SU-DHL-6 (cell line): ENCODE data around the gene PRSS27.

Source experiments
- H2AFZ ChIP-seq: fragments of 200-600 bp; sonication (generic); 2 replicates; pipeline ENCODE4 v1.6.1; 2014; ENCODE audit warnings: low read depth, mild to moderate bottlenecking, moderate library complexity, mixed read lengths, antibody characterized with exemption, low read length; ENCODE audit not compliant: severe bottlenecking
- H3F3A ChIP-seq: fragments of 200-600 bp; shearing (Covaris generic); 2 replicates; pipeline ENCODE4 v1.6.0; 2016; ENCODE audit warnings: antibody characterized with exemption, mild to moderate bottlenecking; ENCODE audit not compliant: insufficient read depth
- H3K27ac ChIP-seq: fragments of 200-600 bp; sonication (generic); 2 replicates; pipeline ENCODE4 v1.5.1; 2016; ENCODE audit warnings: low read depth, mild to moderate bottlenecking, low read length, moderate library complexity, mixed read lengths
- H3K27me3 ChIP-seq: fragments of 200-600 bp; sonication (generic), shearing (Covaris generic); 2 replicates; pipeline ENCODE4 v1.6.0; 2014; ENCODE audit warnings: mild to moderate bottlenecking, low read length
- H3K36me3 ChIP-seq: fragments of 200-600 bp; sonication (generic); 2 replicates; pipeline ENCODE4 v1.6.1; 2014; ENCODE audit warnings: mild to moderate bottlenecking, low read length, mixed read lengths
- H3K4me2 ChIP-seq: fragments of 300-600, 200-600 bp; shearing (Covaris generic), sonication (generic); 2 replicates; pipeline ENCODE4 v1.6.0; 2014; ENCODE audit warnings: low read length, low read depth, mild to moderate bottlenecking; ENCODE audit not compliant: poor library complexity, severe bottlenecking
- H3K4me3 ChIP-seq: fragments of 200-600 bp; sonication (generic); 2 replicates; pipeline ENCODE4 v1.5.1; 2014; ENCODE audit warnings: antibody characterized with exemption, low read length, mild to moderate bottlenecking, mixed read lengths; ENCODE audit not compliant: insufficient read depth, poor library complexity, severe bottlenecking
- H3K79me2 ChIP-seq: fragments of 200-600 bp; sonication (generic); 2 replicates; pipeline ENCODE4 v1.6.1; 2014; ENCODE audit warnings: mild to moderate bottlenecking, low read length, moderate library complexity; ENCODE audit not compliant: insufficient read depth
- H3K9ac ChIP-seq: fragments of 200-600 bp; sonication (generic); 2 replicates; pipeline ENCODE4 v1.7.0; 2014; ENCODE audit warnings: mild to moderate bottlenecking, low read length
- H3K9me2 ChIP-seq: fragments of 200-600 bp; sonication (generic); replicated peaks from 2 replicates; pipeline ENCODE4 v1.6.1; 2014; ENCODE audit warnings: low read length; ENCODE audit not compliant: insufficient read depth
- H3K9me3 ChIP-seq: fragments of 200-600 bp; sonication (generic); 2 replicates; pipeline ENCODE4 v1.6.1; 2014; ENCODE audit warnings: low read length, mixed read lengths; ENCODE audit not compliant: insufficient read depth
- H4K20me1 ChIP-seq: fragments of 200-600 bp; sonication (generic); 2 replicates; pipeline ENCODE4 v1.6.1; 2014; ENCODE audit warnings: low read depth, mild to moderate bottlenecking, antibody characterized with exemption, low read length, moderate library complexity, mixed read lengths
- EZH2phosphoT487 ChIP-seq: fragments of 200-600 bp; sonication (generic), shearing (Covaris generic); conservative IDR thresholded peaks from 2 replicates; pipeline ENCODE4 v1.6.1; 2018; ENCODE audit warnings: mild to moderate bottlenecking, antibody characterized with exemption, low read length, moderate library complexity, mixed read lengths
- TF ChIP-seq, protein P1 (sequence below): fragments of 200-600 bp; sonication (generic); IDR thresholded peaks from one replicate; pipeline ENCODE4 v1.5.1; 2017; ENCODE audit warnings: antibody characterized with exemption, mild to moderate bottlenecking, low read length, moderate library complexity; ENCODE audit not compliant: insufficient read depth, poor library complexity, severe bottlenecking

Gene PRSS27

DNA sequence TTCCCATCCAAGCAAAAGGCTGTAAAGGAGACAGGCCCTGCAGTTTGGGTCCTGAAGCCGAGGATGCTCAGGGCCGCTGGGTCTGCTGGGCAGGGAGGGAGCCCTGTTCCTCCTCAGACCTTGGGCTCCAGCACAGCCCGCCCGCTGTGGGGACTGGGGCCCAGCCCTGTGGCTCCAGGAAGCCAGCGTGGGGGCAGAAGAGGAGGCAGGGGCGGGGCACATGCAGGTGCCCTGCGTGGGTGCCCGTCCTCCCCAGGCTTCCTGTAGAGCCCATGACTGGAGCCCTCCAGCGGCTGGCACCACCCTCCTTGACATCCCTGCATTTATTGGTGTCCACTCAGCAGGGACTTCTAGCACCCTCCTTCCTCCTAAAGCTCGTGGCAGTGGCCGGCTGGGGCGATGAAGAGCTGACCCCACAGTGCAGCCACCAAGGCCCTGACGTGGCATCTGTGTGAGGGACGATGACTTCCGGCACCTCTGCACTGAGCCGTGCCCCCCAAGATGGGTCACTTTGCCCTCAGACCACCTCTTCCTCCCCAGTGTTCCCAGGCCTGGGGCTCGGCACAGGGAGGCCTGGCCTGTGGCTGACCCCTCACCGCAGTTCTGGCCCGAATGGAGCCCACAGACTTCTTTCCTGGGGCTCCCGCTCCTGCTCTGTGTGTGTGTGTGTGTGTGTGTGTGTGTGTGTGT lies 9.9 kb downstream of the PRSS27 start:
- Histone ChIP-seq H3K27me3 (no peaks in the 10 kb centered on the region), H3K9me3 (no peaks in the 10 kb centered on the region)

DNA sequence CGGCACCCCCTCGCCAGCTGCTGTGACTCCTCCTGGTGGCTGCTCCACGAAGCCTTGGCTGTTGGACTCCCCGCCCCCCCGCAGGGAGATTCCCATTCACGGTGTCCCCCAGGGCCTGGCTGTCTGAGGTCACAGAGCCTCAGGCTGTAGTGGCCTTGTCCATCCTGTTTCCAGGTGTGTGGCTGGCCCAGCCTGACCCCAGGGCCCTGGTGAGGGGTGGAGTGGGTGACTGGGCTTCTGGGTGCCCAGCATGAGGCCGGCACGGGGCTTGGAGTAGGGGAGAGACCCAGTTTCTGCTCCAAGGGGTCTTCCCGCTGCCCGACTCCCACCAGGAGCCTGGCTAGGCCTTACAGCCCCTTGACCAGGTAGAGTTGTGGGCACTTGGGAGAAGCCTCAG lies 10.4 kb downstream of the PRSS27 start:
- Histone ChIP-seq H3K36me3 (no peaks in the 10 kb centered on the region), H3K4me2 (no peak overlapping the region), H3K9ac (no peak overlapping the region), H2AFZ (no peak overlapping the region), H3K9me2 (no peaks in the 10 kb centered on the region), H3K4me3 (no peak overlapping the region), H4K20me1 (no peaks in the 10 kb centered on the region), H3K27ac (no peak overlapping the region), H3K79me2 (no peaks in the 10 kb centered on the region), H3K27me3 (no peaks in the 10 kb centered on the region), H3F3A (no peaks in the 10 kb centered on the region), H3K9me3 (no peaks in the 10 kb centered on the region)
- no peak for TF ChIP-seq EZH2phosphoT487
- TF ChIP-seq, protein P1, sequence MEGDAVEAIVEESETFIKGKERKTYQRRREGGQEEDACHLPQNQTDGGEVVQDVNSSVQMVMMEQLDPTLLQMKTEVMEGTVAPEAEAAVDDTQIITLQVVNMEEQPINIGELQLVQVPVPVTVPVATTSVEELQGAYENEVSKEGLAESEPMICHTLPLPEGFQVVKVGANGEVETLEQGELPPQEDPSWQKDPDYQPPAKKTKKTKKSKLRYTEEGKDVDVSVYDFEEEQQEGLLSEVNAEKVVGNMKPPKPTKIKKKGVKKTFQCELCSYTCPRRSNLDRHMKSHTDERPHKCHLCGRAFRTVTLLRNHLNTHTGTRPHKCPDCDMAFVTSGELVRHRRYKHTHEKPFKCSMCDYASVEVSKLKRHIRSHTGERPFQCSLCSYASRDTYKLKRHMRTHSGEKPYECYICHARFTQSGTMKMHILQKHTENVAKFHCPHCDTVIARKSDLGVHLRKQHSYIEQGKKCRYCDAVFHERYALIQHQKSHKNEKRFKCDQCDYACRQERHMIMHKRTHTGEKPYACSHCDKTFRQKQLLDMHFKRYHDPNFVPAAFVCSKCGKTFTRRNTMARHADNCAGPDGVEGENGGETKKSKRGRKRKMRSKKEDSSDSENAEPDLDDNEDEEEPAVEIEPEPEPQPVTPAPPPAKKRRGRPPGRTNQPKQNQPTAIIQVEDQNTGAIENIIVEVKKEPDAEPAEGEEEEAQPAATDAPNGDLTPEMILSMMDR: no peak

More for the DNA sequence above, 9.9 kb downstream of the PRSS27 start:
- Histone ChIP-seq H4K20me1 (no peaks in the 10 kb centered on the region), H3F3A (no peaks in the 10 kb centered on the region), H3K36me3 (no peaks in the 10 kb centered on the region), H3K9me2 (no peaks in the 10 kb centered on the region), H3K27ac (no peak overlapping the region), H2AFZ (no peak overlapping the region), H3K9ac (no peak overlapping the region), H3K79me2 (no peaks in the 10 kb centered on the region), H3K4me3 (no peak overlapping the region), H3K4me2 (no peak overlapping the region)
- no peak for TF ChIP-seq EZH2phosphoT487
- TF ChIP-seq, protein P1: no peak

GRCh38 chr16:2708955-2709587 lies 11.0 kb downstream of the PRSS27 start:
- Histone ChIP-seq H3K4me3 (no peak overlapping the region), H3K27ac (no peak overlapping the region), H3K4me2 (no peak overlapping the region), H2AFZ (no peak overlapping the region), H3K79me2 (no peaks in the 10 kb centered on the region), H3K9me3 (no peaks in the 10 kb centered on the region), H3K36me3 (no peaks in the 10 kb centered on the region), H4K20me1 (no peaks in the 10 kb centered on the region), H3K9me2 (no peaks in the 10 kb centered on the region), H3K27me3 (no peaks in the 10 kb centered on the region), H3K9ac (no peak overlapping the region), H3F3A (no peaks in the 10 kb centered on the region)
- no peak for TF ChIP-seq EZH2phosphoT487
- TF ChIP-seq, protein P1: no peak
